ENCODE data around the gene DBNL.
"Not testable (repeated sequence)": the region's sequence is repeated elsewhere in the genome, so short reads cannot be mapped to it uniquely, and the experiment has no call there.

DBNL gene

GRCh38 chr7:44044315-44045225 lies at the start of gene DBNL:
Gene DBNL, plus strand, starts transcription at chr7:44044702. Its CDS starts 36 bp downstream, at chr7:44044738.
- DNase-seq, result peak; percentile 90

- not testable (repeated sequence) for DNase-seq
Observed at GRCh38 chr7:43997532-43997931, 47.0 kb upstream of the DBNL start, which contains the start of gene SPDYE1. Gene SPDYE1, plus strand, starts transcription at chr7:43997897. Its CDS starts 2,053 bp downstream, at chr7:43999950.

- not testable (repeated sequence) for DNase-seq
Observed at GRCh38 chr7:44012081-44012480, 32.4 kb upstream of the DBNL start.

- DNase-seq, result not testable (repeated sequence)
Observed at GRCh38 chr7:44015090-44015489, 29.4 kb upstream of the DBNL start.

- peak; percentile 96 for DNase-seq
Observed at GRCh38 chr7:44018857-44019807, 25.4 kb upstream of the DBNL start.

GRCh38 chr7:44019825-44020224 lies 24.7 kb upstream of the DBNL start:
- DNase-seq, result not testable (repeated sequence)

- DNase-seq, result not testable (repeated sequence)
Observed at GRCh38 chr7:44022069-44022468, 22.4 kb upstream of the DBNL start.

- DNase-seq, result not testable (repeated sequence)
Observed at GRCh38 chr7:44022796-44023467, 21.6 kb upstream of the DBNL start.

- not testable (repeated sequence) for DNase-seq
Observed at GRCh38 chr7:44029433-44029832, 15.1 kb upstream of the DBNL start.

- not testable (repeated sequence) for DNase-seq
Observed at GRCh38 chr7:44030029-44030428, 14.5 kb upstream of the DBNL start.

GRCh38 chr7:44031319-44031718 lies 13.2 kb upstream of the DBNL start:
- not testable (repeated sequence) for DNase-seq

GRCh38 chr7:44032031-44032430 lies 12.5 kb upstream of the DBNL start:
- DNase-seq, result not testable (repeated sequence)

- DNase-seq, result not testable (repeated sequence)
Observed at GRCh38 chr7:44033971-44034844, 10.3 kb upstream of the DBNL start.

GRCh38 chr7:44036364-44036763 lies 8.1 kb upstream of the DBNL start:
- DNase-seq, result peak; percentile 41

- not testable (repeated sequence) for DNase-seq
Observed at GRCh38 chr7:44037951-44038350, 6.6 kb upstream of the DBNL start.

GRCh38 chr7:44038553-44038952 lies 5.9 kb upstream of the DBNL start:
- not testable (repeated sequence) for DNase-seq

GRCh38 chr7:44038961-44039558 lies 5.4 kb upstream of the DBNL start:
- peak; percentile 87 for DNase-seq

- not testable (repeated sequence) for DNase-seq
Observed at GRCh38 chr7:44039800-44040492, 4.6 kb upstream of the DBNL start.

- DNase-seq, result peak; percentile 16
Observed at GRCh38 chr7:44040493-44040891, 4.0 kb upstream of the DBNL start.

- no peak for DNase-seq
Observed at GRCh38 chr7:44042221-44042620, 2.3 kb upstream of the DBNL start.

Measured in NCI-H774 (cell line).